K562 (cell line): ENCODE data around the gene CABLES1. TPM values are rescaled to one million over a fixed set of nuclear protein-coding genes. Genes with fewer than 3 reads are reported as not detected.
A peak's percentile ranks its signal among the peaks of the same experiment; 100 is the strongest.

Experiments used
- ATF1 ChIP-seq, 2 experiments: fragments of 450-650 bp in 1 of 2; IDR thresholded peaks; 2 replicates each; pipeline ENCODE4 v1.6.1; 2016; ENCODE audit warnings: missing compliant biosample characterization in 1 of 2, missing genetic modification characterization in 1 of 2
- CXXC5 ChIP-seq: fragments of 250-450 bp; sonication (Bioruptor Pico); IDR thresholded peaks from 2 replicates; pipeline ENCODE4 v1.8.0; 2022; ENCODE audit warnings: inconsistent platforms, mild to moderate bottlenecking, moderate library complexity
- DNMT1 ChIP-seq: fragments of 450-650 bp; IDR thresholded peaks from 2 replicates; pipeline ENCODE4 v1.6.1; 2016; ENCODE audit warnings: antibody characterized with exemption, mild to moderate bottlenecking
- EP300 ChIP-seq: IDR thresholded peaks from 2 replicates; pipeline ENCODE4 v1.6.1; 2012; ENCODE audit warnings: low read length, improper control_type of control experiment
- HCFC1 ChIP-seq: IDR thresholded peaks from 2 replicates; pipeline ENCODE4 v1.6.1; 2012; ENCODE audit warnings: low read depth, low read length, improper control_type of control experiment
- HMGN3 ChIP-seq: IDR thresholded peaks from 2 replicates; pipeline ENCODE4 v1.6.1; 2011; ENCODE audit warnings: borderline replicate concordance, low read depth, mild to moderate bottlenecking, mixed read lengths, low read length; ENCODE audit not compliant: insufficient read length; ENCODE audit errors: extremely low read depth
- MBD2 ChIP-seq: sonication (generic); IDR thresholded peaks from 2 replicates; pipeline ENCODE4 v1.6.1; 2016; ENCODE audit warnings: low read depth, borderline replicate concordance
- NR2C2 ChIP-seq, 2 experiments: fragments of 200-800 bp in 1 of 2; sonication (Bioruptor generic) in 1 of 2; sonication (generic) in 1 of 2; formaldehyde crosslinking in 1 of 2; IDR thresholded peaks; 2 replicates each; pipeline versions ENCODE4 v1.6.1 to v1.8.0; 2016 to 2022; ENCODE audit warnings: mild to moderate bottlenecking in 1 of 2, missing compliant biosample characterization in 1 of 2, missing genetic modification characterization in 1 of 2, missing genetic modification reagents in 1 of 2
- NR4A1 ChIP-seq, 2 experiments: fragments of 250-450 bp in 1 of 2; fragments of 450-650 bp in 1 of 2; sonication (Bioruptor Pico) in 1 of 2; IDR thresholded peaks; 2 replicates each; pipeline versions ENCODE4 v1.4.0 to v1.6.1; 2016 to 2020; ENCODE audit warnings: mild to moderate bottlenecking in 2 of 2, missing compliant biosample characterization in 1 of 2, missing genetic modification characterization in 1 of 2, moderate library complexity in 1 of 2
- RBM34 ChIP-seq: fragments of 200-400 bp; formaldehyde crosslinking; IDR thresholded peaks from 2 replicates; pipeline ENCODE4 v1.6.1; 2018; ENCODE audit warnings: low read length, borderline replicate concordance; ENCODE audit not compliant: insufficient read depth
- SMAD1 ChIP-seq: fragments of 150-350 bp; IDR thresholded peaks from 2 replicates; pipeline ENCODE4 v1.6.1; 2014; ENCODE audit warnings: low read length, low read depth; ENCODE audit not compliant: partially characterized antibody
- TBP ChIP-seq: optimal IDR thresholded peaks from 2 replicates; pipeline ENCODE3; 2011; ENCODE audit warnings: low read depth, low read length, improper control_type of control experiment
- ZNF165 ChIP-seq: fragments of 250-450 bp; sonication (Bioruptor Pico); IDR thresholded peaks from 2 replicates; pipeline ENCODE4 v1.4.0; 2020; ENCODE audit warnings: borderline replicate concordance
- ZNF175 ChIP-seq: fragments of 200-800 bp; sonication (Bioruptor generic); IDR thresholded peaks from 2 replicates; pipeline ENCODE4 v1.6.1; 2016; ENCODE audit warnings: low read depth, mild to moderate bottlenecking, missing genetic modification characterization, missing compliant biosample characterization
- ZNF586 ChIP-seq: fragments of 450-650 bp; formaldehyde crosslinking; conservative IDR thresholded peaks from 2 replicates; pipeline ENCODE4 v1.4.0; 2020; ENCODE audit warnings: mild to moderate bottlenecking, moderate library complexity
- ZNF644 ChIP-seq: fragments of 200-800 bp; sonication (Bioruptor generic); IDR thresholded peaks from 2 replicates; pipeline ENCODE4 v1.6.1; 2016; ENCODE audit warnings: low read depth, missing genetic modification characterization, missing compliant biosample characterization
- polyA plus RNA-seq, 8 experiments: library from polyadenylated mRNA; depleted of rRNA in 4 of 8; stranded (reverse) in 5 of 8; unstranded in 3 of 8; fragments of >200 nt; fragmentation: Nextera tagmentation in 2 of 8; fragmentation: Illumina TruSeq in 1 of 8; extraction: Ambion mirVana in 2 of 8; extraction: Trizol in 1 of 8; gene quantifications; 2 replicates each; pipeline versions ENCODE4 v1.2.1 to v1.2.3, GENCODE V29; 2011 to 2014; ENCODE audit warnings: inconsistent platforms in 1 of 8, missing spikeins in 1 of 8
- total RNA-seq, 7 experiments: library from RNA; depleted of rRNA in 6 of 7; stranded (reverse); fragments of >200 nt in 6 of 7; fragmentation: Illumina TruSeq in 2 of 7; extraction: Trizol in 2 of 7; gene quantifications; 2 replicates each; pipeline versions ENCODE4 v1.2.1 to v1.2.3, GENCODE V29; 2011 to 2021; ENCODE audit warnings: low replicate concordance in 1 of 7
- TF ChIP-seq, protein P1 (sequence below): fragments of 450-650 bp; IDR thresholded peaks from 2 replicates; pipeline ENCODE4 v1.6.1; 2016; ENCODE audit warnings: low read depth, mild to moderate bottlenecking, moderate library complexity
- TF ChIP-seq, protein P2 (sequence below): fragments of 450-650 bp; formaldehyde crosslinking; IDR thresholded peaks from 2 replicates; pipeline ENCODE4 v1.4.0; 2022; ENCODE audit warnings: missing genetic modification characterization
- TF ChIP-seq, protein P3 (sequence below): fragments of 450-650 bp; formaldehyde crosslinking; IDR thresholded peaks from 2 replicates; pipeline ENCODE4 v1.4.0; 2020; ENCODE audit warnings: mild to moderate bottlenecking, moderate library complexity
- TF ChIP-seq, protein P4 (sequence below): fragments of 250-450 bp; sonication (Bioruptor Pico); IDR thresholded peaks from 2 replicates; pipeline ENCODE4 v1.5.0; 2020; ENCODE audit warnings: mild to moderate bottlenecking
- TF ChIP-seq, protein P5 (sequence below): sonication (generic); IDR thresholded peaks from 2 replicates; pipeline ENCODE4 v1.6.1; 2016

CABLES1 gene
- total and polyA plus RNA-seq, 9 of the 15 experiments (the other 6 are each of a cell fraction or from before 2014, with no cell fraction given): 0.04 to 0.10 (median 0.06) TPM; not detected in 3

DNA sequence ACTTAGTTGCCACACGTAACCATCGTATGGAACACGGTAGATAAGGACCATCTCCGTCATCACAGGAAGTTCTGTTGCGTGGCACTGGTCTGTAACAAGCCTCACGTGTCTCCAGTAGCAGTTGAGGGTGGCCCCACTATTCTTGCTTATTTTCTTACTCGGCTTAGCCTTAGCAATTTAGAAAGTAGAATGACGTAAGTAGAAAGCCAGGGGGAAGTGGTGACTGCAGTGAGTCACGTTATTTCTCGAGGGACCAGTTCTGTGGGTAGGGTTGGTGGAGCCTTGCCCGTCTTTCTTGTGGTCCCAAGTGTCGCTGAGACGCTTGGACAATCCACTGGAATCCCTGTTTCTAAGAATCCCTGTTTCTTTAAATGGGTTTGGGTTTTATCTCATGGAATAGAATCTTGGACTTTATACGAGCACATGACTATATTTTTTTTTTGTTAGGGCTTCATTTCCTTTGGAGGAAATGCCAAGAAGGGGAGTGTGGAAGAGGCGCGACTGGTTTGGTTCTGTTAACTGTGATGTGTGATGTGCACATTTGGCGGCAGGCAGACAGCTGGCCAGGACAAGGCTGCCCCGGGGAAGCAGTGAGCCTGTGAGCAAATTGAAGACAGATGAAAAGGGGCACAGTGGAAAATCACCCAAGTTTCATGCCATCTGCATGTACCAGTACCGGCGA lies 96.2 kb downstream of the CABLES1 start (continued):
- TF ChIP-seq RBM34: no peak
- TF ChIP-seq CXXC5 (CRISPR knock-in tag): no peak
- no peak for TF ChIP-seq MBD2
- TF ChIP-seq TBP: no peak
- no peak for TF ChIP-seq NR2C2 (CRISPR knock-in tag; IDR thresholded peaks at IDR 0.05)
- TF ChIP-seq NR2C2 (tag; IDR thresholded peaks at IDR 0.05): no peak; the same call in 1 of the 2 replicates
- TF ChIP-seq DNMT1: no peak
- no peak for TF ChIP-seq NR4A1 (CRISPR knock-in tag; IDR thresholded peaks at IDR 0.05)
- TF ChIP-seq NR4A1 (tag; IDR thresholded peaks at IDR 0.05): no peak
- TF ChIP-seq ZNF644 (tag): no peak
- TF ChIP-seq SMAD1: no peak
- TF ChIP-seq ZNF586 (CRISPR knock-in tag): no peak
- no peak for TF ChIP-seq ZNF165
- no peak for TF ChIP-seq HCFC1
- no peak for TF ChIP-seq EP300
- TF ChIP-seq, protein P1, sequence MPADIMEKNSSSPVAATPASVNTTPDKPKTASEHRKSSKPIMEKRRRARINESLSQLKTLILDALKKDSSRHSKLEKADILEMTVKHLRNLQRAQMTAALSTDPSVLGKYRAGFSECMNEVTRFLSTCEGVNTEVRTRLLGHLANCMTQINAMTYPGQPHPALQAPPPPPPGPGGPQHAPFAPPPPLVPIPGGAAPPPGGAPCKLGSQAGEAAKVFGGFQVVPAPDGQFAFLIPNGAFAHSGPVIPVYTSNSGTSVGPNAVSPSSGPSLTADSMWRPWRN: no peak
- no peak for TF ChIP-seq ATF1 (CRISPR knock-in tag; IDR thresholded peaks at IDR 0.05)
- peak; percentile 76 for TF ChIP-seq ATF1 (tag; IDR thresholded peaks at IDR 0.05)
- TF ChIP-seq, protein P2, sequence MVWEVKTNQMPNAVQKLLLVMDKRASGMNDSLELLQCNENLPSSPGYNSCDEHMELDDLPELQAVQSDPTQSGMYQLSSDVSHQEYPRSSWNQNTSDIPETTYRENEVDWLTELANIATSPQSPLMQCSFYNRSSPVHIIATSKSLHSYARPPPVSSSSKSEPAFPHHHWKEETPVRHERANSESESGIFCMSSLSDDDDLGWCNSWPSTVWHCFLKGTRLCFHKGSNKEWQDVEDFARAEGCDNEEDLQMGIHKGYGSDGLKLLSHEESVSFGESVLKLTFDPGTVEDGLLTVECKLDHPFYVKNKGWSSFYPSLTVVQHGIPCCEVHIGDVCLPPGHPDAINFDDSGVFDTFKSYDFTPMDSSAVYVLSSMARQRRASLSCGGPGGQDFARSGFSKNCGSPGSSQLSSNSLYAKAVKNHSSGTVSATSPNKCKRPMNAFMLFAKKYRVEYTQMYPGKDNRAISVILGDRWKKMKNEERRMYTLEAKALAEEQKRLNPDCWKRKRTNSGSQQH: no peak
- TF ChIP-seq HMGN3: no peak
- TF ChIP-seq, protein P3, sequence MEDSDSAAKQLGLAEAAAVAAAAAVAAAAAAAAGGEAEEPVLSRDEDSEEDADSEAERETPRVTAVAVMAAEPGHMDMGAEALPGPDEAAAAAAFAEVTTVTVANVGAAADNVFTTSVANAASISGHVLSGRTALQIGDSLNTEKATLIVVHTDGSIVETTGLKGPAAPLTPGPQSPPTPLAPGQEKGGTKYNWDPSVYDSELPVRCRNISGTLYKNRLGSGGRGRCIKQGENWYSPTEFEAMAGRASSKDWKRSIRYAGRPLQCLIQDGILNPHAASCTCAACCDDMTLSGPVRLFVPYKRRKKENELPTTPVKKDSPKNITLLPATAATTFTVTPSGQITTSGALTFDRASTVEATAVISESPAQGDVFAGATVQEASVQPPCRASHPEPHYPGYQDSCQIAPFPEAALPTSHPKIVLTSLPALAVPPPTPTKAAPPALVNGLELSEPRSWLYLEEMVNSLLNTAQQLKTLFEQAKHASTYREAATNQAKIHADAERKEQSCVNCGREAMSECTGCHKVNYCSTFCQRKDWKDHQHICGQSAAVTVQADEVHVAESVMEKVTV: no peak
- TF ChIP-seq, protein P4, sequence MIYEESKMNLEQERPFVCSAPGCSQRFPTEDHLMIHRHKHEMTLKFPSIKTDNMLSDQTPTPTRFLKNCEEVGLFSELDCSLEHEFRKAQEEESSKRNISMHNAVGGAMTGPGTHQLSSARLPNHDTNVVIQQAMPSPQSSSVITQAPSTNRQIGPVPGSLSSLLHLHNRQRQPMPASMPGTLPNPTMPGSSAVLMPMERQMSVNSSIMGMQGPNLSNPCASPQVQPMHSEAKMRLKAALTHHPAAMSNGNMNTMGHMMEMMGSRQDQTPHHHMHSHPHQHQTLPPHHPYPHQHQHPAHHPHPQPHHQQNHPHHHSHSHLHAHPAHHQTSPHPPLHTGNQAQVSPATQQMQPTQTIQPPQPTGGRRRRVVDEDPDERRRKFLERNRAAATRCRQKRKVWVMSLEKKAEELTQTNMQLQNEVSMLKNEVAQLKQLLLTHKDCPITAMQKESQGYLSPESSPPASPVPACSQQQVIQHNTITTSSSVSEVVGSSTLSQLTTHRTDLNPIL (CRISPR knock-in tag): no peak
- peak; percentile 91; the same call in 1 of the 2 replicates for TF ChIP-seq ZNF175
- TF ChIP-seq, protein P5, sequence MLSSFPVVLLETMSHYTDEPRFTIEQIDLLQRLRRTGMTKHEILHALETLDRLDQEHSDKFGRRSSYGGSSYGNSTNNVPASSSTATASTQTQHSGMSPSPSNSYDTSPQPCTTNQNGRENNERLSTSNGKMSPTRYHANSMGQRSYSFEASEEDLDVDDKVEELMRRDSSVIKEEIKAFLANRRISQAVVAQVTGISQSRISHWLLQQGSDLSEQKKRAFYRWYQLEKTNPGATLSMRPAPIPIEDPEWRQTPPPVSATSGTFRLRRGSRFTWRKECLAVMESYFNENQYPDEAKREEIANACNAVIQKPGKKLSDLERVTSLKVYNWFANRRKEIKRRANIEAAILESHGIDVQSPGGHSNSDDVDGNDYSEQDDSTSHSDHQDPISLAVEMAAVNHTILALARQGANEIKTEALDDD: no peak
